H1 (cell line): ENCODE data around the gene TTC28. TPM values are rescaled to one million over a fixed set of nuclear protein-coding genes. Genes with fewer than 3 reads are reported as not detected.
A peak's percentile ranks its signal among the peaks of the same experiment; 100 is the strongest.

ENCODE experiments used
- CTCF ChIA-PET: fragments of 300-600 bp; sonication (Branson Sonifier 250); formaldehyde crosslinking; loops from one replicate; lab custom pipeline; 2021; ENCODE audit not compliant: partially characterized antibody; lab: Charles Lee
- POLR2A ChIA-PET: fragments of 300-600 bp; sonication (Branson Sonifier 250); formaldehyde crosslinking; loops from one replicate; lab custom pipeline; 2021; ENCODE audit warnings: inconsistent platforms; ENCODE audit not compliant: partially characterized antibody; lab: Charles Lee
- DNase-seq, 2 experiments: peaks; one replicate each; pipeline versions ENCODE4 v3.0.0 to v3.0.0-alpha.2; 2010 to 2022; ENCODE audit warnings: low spot score in 2 of 2, low read depth in 1 of 2, mixed read lengths in 1 of 2
- FAIRE-seq: peaks from 2 replicates; lab custom pipeline; 2011; peaks lifted over from hg19 to GRCh38; lab: Jason Lieb, UNC
- H2AFZ ChIP-seq: 2 replicates; pipeline ENCODE4 v1.8.1; 2012; ENCODE audit warnings: low read length, inconsistent platforms
- H2AK5ac ChIP-seq: 2 replicates; pipeline ENCODE4 v1.6.1; 2013; ENCODE audit warnings: low read depth, low read length
- H2BK120ac ChIP-seq: replicated peaks from 2 replicates; pipeline ENCODE3; 2013; ENCODE audit warnings: low read depth, low read length, inconsistent platforms
- H2BK12ac ChIP-seq: 2 replicates; pipeline ENCODE4 v1.6.1; 2013; ENCODE audit warnings: low read depth, low read length
- H2BK15ac ChIP-seq: 2 replicates; pipeline ENCODE4 v1.6.1; 2013; ENCODE audit warnings: low read length
- H2BK20ac ChIP-seq: 2 replicates; pipeline ENCODE4 v1.6.1; 2013; ENCODE audit warnings: low read length
- H2BK5ac ChIP-seq: 2 replicates; pipeline ENCODE4 v1.6.1; 2013; ENCODE audit warnings: low read depth, low read length
- H3K14ac ChIP-seq: 2 replicates; pipeline ENCODE4 v1.6.1; 2013; ENCODE audit warnings: inconsistent platforms; ENCODE audit not compliant: insufficient read length
- H3K18ac ChIP-seq: 2 replicates; pipeline ENCODE4 v1.6.1; 2013; ENCODE audit warnings: low read length; ENCODE audit errors: extremely low read depth
- H3K23ac ChIP-seq: 2 replicates; pipeline ENCODE4 v1.6.1; 2013; ENCODE audit warnings: inconsistent platforms; ENCODE audit not compliant: insufficient read length
- H3K23me2 ChIP-seq: 2 replicates; pipeline ENCODE4 v1.6.1; 2013; ENCODE audit warnings: low read depth, low read length
- H3K27ac ChIP-seq: 2 replicates; pipeline ENCODE4 v1.6.1; 2011; ENCODE audit warnings: low read depth, low read length, inconsistent platforms
- H3K27me3 ChIP-seq, 4 experiments: replicated peaks in 1 of 4; 1 replicate in 1 of 4; 2 replicates in 3 of 4; pipeline versions ENCODE4 v1.6.1 to v1.8.1; 2011 to 2013; ENCODE audit warnings: low read length in 3 of 4, mild to moderate bottlenecking in 3 of 4, inconsistent platforms in 2 of 4, mixed read lengths in 2 of 4, moderate library complexity in 1 of 4; ENCODE audit not compliant: control insufficient read depth in 3 of 4, insufficient read depth in 3 of 4; ENCODE audit errors: extremely low read depth in 1 of 4
- H3K36me3 ChIP-seq, 4 experiments: 2 replicates each; pipeline versions ENCODE4 v1.6.1 to v1.8.1; 2011 to 2013; ENCODE audit warnings: mild to moderate bottlenecking in 4 of 4, low read length in 3 of 4, moderate library complexity in 2 of 4, control low read depth in 1 of 4, inconsistent platforms in 1 of 4; ENCODE audit not compliant: insufficient read depth in 4 of 4, control insufficient read depth in 2 of 4
- H3K4ac ChIP-seq: replicated peaks from 2 replicates; pipeline ENCODE3; 2013; ENCODE audit warnings: low read length, low read depth, mixed read lengths, inconsistent platforms; ENCODE audit not compliant: insufficient read length
- H3K4me1 ChIP-seq, 4 experiments: replicated peaks in 1 of 4; 1 replicate in 1 of 4; 2 replicates in 3 of 4; pipeline versions ENCODE4 v1.6.1 to v1.8.1; 2011 to 2013; ENCODE audit warnings: low read length in 3 of 4, inconsistent platforms in 2 of 4, mixed read lengths in 1 of 4; ENCODE audit not compliant: insufficient read depth in 4 of 4, control insufficient read depth in 3 of 4
- H3K4me2 ChIP-seq, 2 experiments: 2 replicates each; pipeline versions ENCODE4 v1.6.1 to v1.8.1; 2011 to 2013; ENCODE audit warnings: low read depth in 2 of 2, low read length in 2 of 2, control low read depth in 1 of 2, inconsistent platforms in 1 of 2, mild to moderate bottlenecking in 1 of 2; ENCODE audit not compliant: insufficient read depth in 1 of 2
- H3K4me3 ChIP-seq, 4 experiments: fragments of 200-600, 300-600 bp in 1 of 4; sonication (generic), shearing (Covaris generic), sonication (Bioruptor Twin) in 1 of 4; 2 replicates each; pipeline versions ENCODE4 v1.5.1 to v1.8.1; 2011 to 2016; ENCODE audit warnings: low read length in 4 of 4, low read depth in 3 of 4, control low read depth in 2 of 4, inconsistent platforms in 2 of 4, mild to moderate bottlenecking in 2 of 4, mixed read lengths in 1 of 4, moderate library complexity in 1 of 4; ENCODE audit not compliant: insufficient read depth in 2 of 4; ENCODE audit errors: extremely low read depth in 1 of 4
- H3K56ac ChIP-seq: replicated peaks from 2 replicates; pipeline ENCODE3; 2013; ENCODE audit warnings: low read depth, mild to moderate bottlenecking, mixed read lengths, low read length, inconsistent platforms; ENCODE audit not compliant: insufficient read length
- H3K79me1 ChIP-seq: 2 replicates; pipeline ENCODE4 v1.6.1; 2013; ENCODE audit warnings: low read depth, low read length, control low read depth
- H3K79me2 ChIP-seq, 2 experiments: 2 replicates each; pipeline versions ENCODE4 v1.6.1 to v1.8.1; 2012 to 2013; ENCODE audit warnings: low read length in 2 of 2, mild to moderate bottlenecking in 2 of 2, inconsistent platforms in 1 of 2; ENCODE audit not compliant: insufficient read depth in 2 of 2, control insufficient read depth in 1 of 2
- H3K9ac ChIP-seq, 4 experiments: replicated peaks in 1 of 4; 1 replicate in 1 of 4; 2 replicates in 3 of 4; pipeline versions ENCODE4 v1.6.1 to v1.8.1; 2011 to 2013; ENCODE audit warnings: low read depth in 3 of 4, low read length in 3 of 4, control low read depth in 2 of 4, mild to moderate bottlenecking in 2 of 4, moderate library complexity in 2 of 4, inconsistent platforms in 1 of 4; ENCODE audit errors: extremely low read depth in 1 of 4
- H3K9me3 ChIP-seq, 2 experiments: 2 replicates each; pipeline versions ENCODE4 v1.6.1 to v1.8.1; 2012 to 2013; ENCODE audit warnings: mild to moderate bottlenecking in 2 of 2, moderate library complexity in 2 of 2, control low read depth in 1 of 2, inconsistent platforms in 1 of 2, low read depth in 1 of 2, low read length in 1 of 2, mixed read lengths in 1 of 2; ENCODE audit not compliant: insufficient read depth in 2 of 2
- H4K20me1 ChIP-seq, 2 experiments: replicated peaks in 1 of 2; 2 replicates each; pipeline versions ENCODE3 to v1.8.1; 2011 to 2013; ENCODE audit warnings: inconsistent platforms in 2 of 2, low read length in 2 of 2, mild to moderate bottlenecking in 1 of 2; ENCODE audit not compliant: insufficient read depth in 2 of 2, control insufficient read depth in 1 of 2
- H4K5ac ChIP-seq: 2 replicates; pipeline ENCODE4 v1.6.1; 2013; ENCODE audit warnings: low read length, low read depth, mixed read lengths, inconsistent platforms; ENCODE audit not compliant: insufficient read length
- H4K8ac ChIP-seq: 2 replicates; pipeline ENCODE4 v1.8.0; 2013; ENCODE audit warnings: mild to moderate bottlenecking, moderate library complexity, low read length, inconsistent platforms; ENCODE audit not compliant: insufficient read depth; ENCODE audit errors: extremely low read depth
- H4K91ac ChIP-seq: replicated peaks from 2 replicates; pipeline ENCODE3; 2013; ENCODE audit warnings: low read length, mixed read lengths, inconsistent platforms; ENCODE audit not compliant: insufficient read length
- CBX8 ChIP-seq: fragments of 300-800, 300-1000 bp; sonication (generic); IDR thresholded peaks from 2 replicates; pipeline ENCODE4 v1.7.1; 2016; ENCODE audit warnings: low read depth, low read length, borderline replicate concordance
- MAFK ChIP-seq: IDR thresholded peaks from 2 replicates; pipeline ENCODE4 v1.6.1; 2012; ENCODE audit warnings: low read depth, mild to moderate bottlenecking, improper control_type of control experiment, low read length
- WGBS, 2 experiments: shearing (Covaris generic) in 1 of 2; methylation state at CpG; one replicate each; pipeline versions ENCODE4 v1.1.6 to v1.1.7; 2013 to 2015; ENCODE audit warnings: low lambda C conversion rate in 2 of 2, mixed read lengths in 2 of 2, inconsistent platforms in 1 of 2, low coverage in 1 of 2, missing lambda C conversion rate in 1 of 2; ENCODE audit not compliant: insufficient replicate concordance in 2 of 2, insufficient coverage in 1 of 2, insufficient read length in 1 of 2; ENCODE audit errors: extremely low coverage in 1 of 2, missing lambda C conversion rate in 1 of 2; 5-methylcytosine and 5-hydroxymethylcytosine counted together
- polyA plus RNA-seq, 7 experiments: library from polyadenylated mRNA; depleted of rRNA in 3 of 7; stranded (reverse) in 5 of 7; unstranded in 2 of 7; fragments of >200 nt in 5 of 7; fragments of 200-250 nt in 2 of 7; gene quantifications; 1 replicate in 5 of 7; 2 replicates in 1 of 7; 4 replicates in 1 of 7; pipeline versions ENCODE4 v1.2.1 to v1.2.3, GENCODE V29; 2011 to 2013; ENCODE audit warnings: missing spikeins in 2 of 7, mixed read lengths in 2 of 7
- total RNA-seq: library from RNA; stranded (reverse); fragmentation: NEBNext Ultra II Directional; extraction: Animal tissue kit (Norgen Biotek cat#: 25700); gene quantifications from 2 replicates; pipeline ENCODE4 v1.2.1, GENCODE V29; 2021

Gene TTC28
- total and polyA plus RNA-seq, 2 of the 8 experiments (the other 6 are each of a cell fraction or from before 2014, with no cell fraction given): 2.6 to 12.6 TPM

GRCh38 chr22:28506150-28506535 lies 173.5 kb downstream of the TTC28 start:
- FAIRE-seq: no peak
- WGBS, 2 experiments: 85% methylated on average over 9 of the region's 9 CpGs; no CpG with 5 or more reads in 1 of the 2 experiments
- H3K27ac ChIP-seq: no peak overlapping the region

More at GRCh38 chr22:28506150-28506535, 173.5 kb downstream of the TTC28 start:
- DNase-seq: no peak
- H3K4me2 ChIP-seq: no peak overlapping the region
- no peak overlapping the region for H4K5ac ChIP-seq
- no peak overlapping the region for H3K56ac ChIP-seq
- no peaks in the 10 kb centered on the region for H3K23me2 ChIP-seq
- no peak overlapping the region for H4K91ac ChIP-seq
- H3K4me3 ChIP-seq: no peak overlapping the region
- no peak overlapping the region for H2BK12ac ChIP-seq
- POLR2A ChIA-PET: no interaction called here
- TF ChIP-seq MAFK (no peak), CBX8 (no peak)
- H3K18ac ChIP-seq: no peak overlapping the region; the same call in none of the 2 replicates
- no peak overlapping the region for H3K23ac ChIP-seq
- no peaks in the 10 kb centered on the region for H3K4me1 ChIP-seq
- CTCF ChIA-PET: interaction anchor here (2.1 kb wide), 1 partner anchor 487 kb away, joined by 4 read pairs; no protein-coding TSS in a partner anchor
- H3K79me1 ChIP-seq: no peaks in the 10 kb centered on the region
- no peak overlapping the region for H2AK5ac ChIP-seq
- no peak overlapping the region for H3K9ac ChIP-seq
- H3K14ac ChIP-seq: no peak overlapping the region
- H3K4ac ChIP-seq: no peak overlapping the region
- H4K20me1 ChIP-seq: no peaks in the 10 kb centered on the region
- H3K9me3 ChIP-seq: no peaks in the 10 kb centered on the region
- H2BK15ac ChIP-seq: 0 out of 2 replicates have a peak overlapping the region, but pooled peaks have one; percentile 61
- no peaks in the 10 kb centered on the region for H3K36me3 ChIP-seq
- H2AFZ ChIP-seq: no peak overlapping the region
- H3K27me3 ChIP-seq: no peaks in the 10 kb centered on the region
- peak overlapping the region; percentile 65; the same call in 1 of the 2 replicates for H4K8ac ChIP-seq
- no peak overlapping the region for H2BK120ac ChIP-seq
- no peak overlapping the region for H2BK5ac ChIP-seq
- H3K79me2 ChIP-seq: no peaks in the 10 kb centered on the region
- H2BK20ac ChIP-seq: no peak overlapping the region
